Endothelial cell (in vitro differentiated cells): ENCODE results near the gene ISL2. TPM values are rescaled to one million over a fixed set of nuclear protein-coding genes. Genes with fewer than 3 reads are reported as not detected.

Source experiments
- DNase-seq: peaks from one replicate; pipeline ENCODE4 v3.0.0; 2021; ENCODE audit warnings: low spot score
- H3K27ac Mint-ChIP-seq: one replicate; pipeline ENCODE4 v1.8.0; 2021; ENCODE audit warnings: mixed read lengths, inconsistent platforms; ENCODE audit not compliant: unreplicated experiment
- H3K27me3 Mint-ChIP-seq: one replicate; pipeline ENCODE4 v1.8.0; 2021; ENCODE audit warnings: mild to moderate bottlenecking, moderate library complexity, mixed read lengths, inconsistent platforms; ENCODE audit not compliant: unreplicated experiment
- H3K36me3 Mint-ChIP-seq: one replicate; pipeline ENCODE4 v1.8.0; 2021; ENCODE audit warnings: mild to moderate bottlenecking, low read depth, mixed read lengths, inconsistent platforms; ENCODE audit not compliant: unreplicated experiment
- H3K4me1 Mint-ChIP-seq: one replicate; pipeline ENCODE4 v1.8.0; 2021; ENCODE audit warnings: mild to moderate bottlenecking, mixed read lengths, inconsistent platforms; ENCODE audit not compliant: unreplicated experiment
- H3K4me3 Mint-ChIP-seq: one replicate; pipeline ENCODE4 v1.8.0; 2021; ENCODE audit warnings: mild to moderate bottlenecking, mixed read lengths, inconsistent platforms; ENCODE audit not compliant: unreplicated experiment
- H3K9me3 Mint-ChIP-seq: one replicate; pipeline ENCODE4 v1.8.0; 2021; ENCODE audit warnings: mixed read lengths, inconsistent platforms; ENCODE audit not compliant: unreplicated experiment
- total RNA-seq: library from RNA; stranded (reverse); fragmentation: NEBNext Ultra II Directional; extraction: Animal tissue kit (Norgen Biotek cat#: 25700); gene quantifications from one replicate; pipeline ENCODE4 v1.2.1, GENCODE V29; 2021; ENCODE audit not compliant: unreplicated experiment
- TF ChIP-seq, protein P1 (sequence below): fragments of 200-600 bp; sonication (generic); IDR thresholded peaks from one replicate; pipeline ENCODE4 v1.5.0; 2021; ENCODE audit warnings: antibody characterized with exemption; ENCODE audit not compliant: unreplicated experiment

ISL2 gene
- total RNA-seq, 1 donor from 2014 or later: 1.4 TPM

DNA sequence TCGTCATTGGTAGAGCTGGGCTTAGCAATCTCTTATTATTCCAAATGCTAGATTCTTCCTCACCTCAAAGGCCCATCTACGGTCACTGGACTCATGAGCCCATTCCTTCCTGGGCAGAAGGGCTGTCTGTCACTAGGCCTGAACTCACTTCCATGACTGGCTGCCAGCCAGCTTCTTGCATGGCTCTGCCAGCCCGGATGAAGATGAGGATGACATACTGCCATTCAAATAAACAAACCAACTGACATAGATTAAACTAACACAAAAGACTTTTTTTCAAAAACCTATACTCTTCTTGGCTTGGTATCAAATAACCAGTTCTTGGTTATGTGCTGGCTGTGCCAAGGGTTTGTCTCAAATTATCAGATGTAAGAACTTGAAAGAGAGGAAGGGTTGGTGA is 23.8 kb downstream of the ISL2 start:
- no peak overlapping the region for H3K27ac Mint-ChIP-seq
- TF ChIP-seq, protein P1, sequence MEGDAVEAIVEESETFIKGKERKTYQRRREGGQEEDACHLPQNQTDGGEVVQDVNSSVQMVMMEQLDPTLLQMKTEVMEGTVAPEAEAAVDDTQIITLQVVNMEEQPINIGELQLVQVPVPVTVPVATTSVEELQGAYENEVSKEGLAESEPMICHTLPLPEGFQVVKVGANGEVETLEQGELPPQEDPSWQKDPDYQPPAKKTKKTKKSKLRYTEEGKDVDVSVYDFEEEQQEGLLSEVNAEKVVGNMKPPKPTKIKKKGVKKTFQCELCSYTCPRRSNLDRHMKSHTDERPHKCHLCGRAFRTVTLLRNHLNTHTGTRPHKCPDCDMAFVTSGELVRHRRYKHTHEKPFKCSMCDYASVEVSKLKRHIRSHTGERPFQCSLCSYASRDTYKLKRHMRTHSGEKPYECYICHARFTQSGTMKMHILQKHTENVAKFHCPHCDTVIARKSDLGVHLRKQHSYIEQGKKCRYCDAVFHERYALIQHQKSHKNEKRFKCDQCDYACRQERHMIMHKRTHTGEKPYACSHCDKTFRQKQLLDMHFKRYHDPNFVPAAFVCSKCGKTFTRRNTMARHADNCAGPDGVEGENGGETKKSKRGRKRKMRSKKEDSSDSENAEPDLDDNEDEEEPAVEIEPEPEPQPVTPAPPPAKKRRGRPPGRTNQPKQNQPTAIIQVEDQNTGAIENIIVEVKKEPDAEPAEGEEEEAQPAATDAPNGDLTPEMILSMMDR: no peak
- H3K4me3 Mint-ChIP-seq: no peak overlapping the region
- H3K9me3 Mint-ChIP-seq: no peaks in the 10 kb centered on the region
- H3K4me1 Mint-ChIP-seq: no peaks in the 10 kb centered on the region
- no peaks in the 10 kb centered on the region for H3K36me3 Mint-ChIP-seq
- DNase-seq: no peak
- H3K27me3 Mint-ChIP-seq: no peaks in the 10 kb centered on the region

DNA sequence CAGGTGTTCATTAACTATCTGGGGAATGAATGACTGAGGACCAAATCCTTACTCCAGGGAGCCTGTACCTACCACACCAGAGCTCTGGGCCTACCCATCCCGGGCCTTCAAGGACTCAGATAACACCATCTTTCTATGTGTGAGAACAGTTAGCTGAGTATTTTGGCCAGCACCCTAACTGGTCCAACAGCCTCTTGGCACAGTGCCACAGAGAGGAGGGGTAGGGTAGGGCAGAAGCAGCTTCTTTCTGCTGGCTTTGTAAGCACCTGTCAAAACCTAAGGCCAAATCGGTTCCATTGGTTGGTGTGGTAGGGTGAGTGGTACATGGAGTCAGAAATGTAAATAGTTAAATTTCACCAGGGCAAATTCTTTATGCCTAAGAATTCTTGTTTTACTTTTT is 26.7 kb downstream of the ISL2 start:
- Mint-ChIP-seq H3K4me3 (no peak overlapping the region), H3K27ac (no peak overlapping the region), H3K4me1 (no peaks in the 10 kb centered on the region), H3K9me3 (no peaks in the 10 kb centered on the region), H3K36me3 (no peaks in the 10 kb centered on the region), H3K27me3 (no peaks in the 10 kb centered on the region)
- TF ChIP-seq, protein P1: no peak
- DNase-seq: no peak

DNA sequence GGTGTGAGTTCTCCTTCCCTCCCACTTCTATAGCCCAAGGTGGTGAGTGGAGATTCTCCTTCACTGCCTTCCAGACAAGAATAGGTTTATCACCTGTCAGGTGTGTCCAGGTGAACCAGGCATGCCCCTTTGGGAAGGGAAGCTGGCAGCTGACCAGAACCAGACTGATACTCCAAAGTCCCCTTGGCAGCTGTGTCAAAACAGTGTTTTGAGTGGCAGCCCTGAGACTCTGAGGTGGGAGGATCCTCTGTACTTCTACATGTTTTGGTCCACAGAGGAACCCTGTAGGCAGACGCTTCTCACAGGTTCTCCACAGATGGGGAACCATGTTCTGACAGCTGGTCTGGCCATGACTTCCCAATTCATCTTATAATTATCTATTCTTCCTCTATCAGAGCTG is 30.1 kb downstream of the ISL2 start:
- Mint-ChIP-seq H3K9me3 (no peaks in the 10 kb centered on the region), H3K27ac (no peak overlapping the region), H3K4me1 (no peaks in the 10 kb centered on the region), H3K36me3 (no peaks in the 10 kb centered on the region), H3K27me3 (no peaks in the 10 kb centered on the region), H3K4me3 (no peak overlapping the region)
- TF ChIP-seq, protein P1: no peak
- no peak for DNase-seq

- TF ChIP-seq, protein P1: no peak
- Mint-ChIP-seq H3K36me3 (no peaks in the 10 kb centered on the region), H3K4me1 (no peaks in the 10 kb centered on the region), H3K4me3 (no peak overlapping the region), H3K27ac (no peak overlapping the region), H3K9me3 (no peaks in the 10 kb centered on the region), H3K27me3 (no peaks in the 10 kb centered on the region)
- no peak for DNase-seq
Measured at GRCh38 chr15:76368122-76368621, 31.6 kb downstream of the ISL2 start.

- Mint-ChIP-seq H3K27ac (no peak overlapping the region), H3K4me3 (no peak overlapping the region), H3K9me3 (no peaks in the 10 kb centered on the region), H3K27me3 (no peaks in the 10 kb centered on the region), H3K4me1 (peaks cover 17% of the 10 kb centered on the region), H3K36me3 (no peaks in the 10 kb centered on the region)
- DNase-seq: no peak
- TF ChIP-seq, protein P1: no peak
Measured at GRCh38 chr15:76376029-76376428, 39.5 kb downstream of the ISL2 start.
